MCF 10A (cell line): ENCODE measurements around the gene RTCB. TPM values are rescaled to one million over a fixed set of nuclear protein-coding genes. Genes with fewer than 3 reads are reported as not detected.
"Not testable (repeated sequence)": the region's sequence is repeated elsewhere in the genome, so short reads cannot be mapped to it uniquely, and the experiment has no call there.

Experiments
- BruUV-seq: library from RNA; stranded (reverse); fragments of 400-500 nt; replicated peaks from 2 replicates; lab custom pipeline; 2021; lab: Mats Ljungman, UMichigan
- CTCF ChIA-PET: fragments of 300-600 bp; sonication (Branson Sonifier 250); formaldehyde crosslinking; extraction: SDS; loops from one replicate; lab custom pipeline; 2021; ENCODE audit warnings: antibody characterized with exemption, inconsistent platforms; lab: Yijun Ruan, JAX
- POLR2A ChIA-PET: fragments of 300-600, 350-650 bp; sonication (Branson Sonifier 250); formaldehyde crosslinking; extraction: SDS; loops from one replicate; lab custom pipeline; 2020; ENCODE audit warnings: antibody characterized with exemption, inconsistent platforms; lab: Yijun Ruan, JAX
- DNase-seq: peaks from one replicate; pipeline ENCODE4 v3.0.0-alpha.2; 2018; ENCODE audit not compliant: unreplicated experiment
- H3K27ac Mint-ChIP-seq: one replicate; pipeline ENCODE4 v1.8.0; 2022; ENCODE audit warnings: mild to moderate bottlenecking, low read depth, mixed read lengths; ENCODE audit not compliant: unreplicated experiment
- H3K27me3 Mint-ChIP-seq: one replicate; pipeline ENCODE4 v1.8.0; 2022; ENCODE audit warnings: mixed read lengths; ENCODE audit not compliant: insufficient read depth, unreplicated experiment
- H3K36me3 Mint-ChIP-seq: one replicate; pipeline ENCODE4 v1.8.0; 2022; ENCODE audit warnings: mild to moderate bottlenecking, moderate library complexity, mixed read lengths; ENCODE audit not compliant: insufficient read depth, unreplicated experiment
- H3K4me1 Mint-ChIP-seq: one replicate; pipeline ENCODE4 v1.8.0; 2022; ENCODE audit warnings: mixed read lengths; ENCODE audit not compliant: insufficient read depth, unreplicated experiment
- H3K4me3 Mint-ChIP-seq: one replicate; pipeline ENCODE4 v1.8.0; 2022; ENCODE audit warnings: mild to moderate bottlenecking, moderate library complexity, mixed read lengths; ENCODE audit not compliant: unreplicated experiment
- H3K9me3 Mint-ChIP-seq: one replicate; pipeline ENCODE4 v1.8.0; 2022; ENCODE audit warnings: mixed read lengths; ENCODE audit not compliant: unreplicated experiment
- CTCF ChIP-seq: fragments of 200-600 bp; IDR thresholded peaks from one replicate; pipeline ENCODE4 v1.8.0; 2022; ENCODE audit warnings: antibody characterized with exemption, mild to moderate bottlenecking; ENCODE audit not compliant: unreplicated experiment
- intact Hi-C: fragments of 100-400 bp; cut with micrococcal nuclease; formaldehyde crosslinking; loops from 2 replicates; pipeline ENCODE4 v1.14.1; 2022
- total RNA-seq: library from RNA; stranded (reverse); gene quantifications from 2 replicates; pipeline ENCODE4 v1.2.3, GENCODE V29; 2022

Gene RTCB
- total RNA-seq, 1 experiment from 2014 or later, result 93.4 TPM

GRCh38 chr22:32352681-32353080, 59.4 kb downstream of the RTCB start:
- Mint-ChIP-seq H3K36me3 (no peaks in the 10 kb centered on the region), H3K27me3 (peaks cover 46% of the 10 kb centered on the region), H3K27ac (no peak overlapping the region), H3K4me1 (no peaks in the 10 kb centered on the region), H3K9me3 (peaks cover 8% of the 10 kb centered on the region), H3K4me3 (no peak overlapping the region)
- BruUV-seq, result no TSS peak
- no peak for TF ChIP-seq CTCF
- DNase-seq, result no peak
- POLR2A ChIA-PET, result no interaction called here
- CTCF ChIA-PET, result no interaction called here
- intact Hi-C loops, result no loop called here

- H3K4me1 Mint-ChIP-seq, H3K4me3 Mint-ChIP-seq, CTCF ChIA-PET, DNase-seq, H3K27ac Mint-ChIP-seq, intact Hi-C loops, POLR2A ChIA-PET, H3K36me3 Mint-ChIP-seq, H3K9me3 Mint-ChIP-seq, BruUV-seq: not testable (repeated sequence)
- peaks cover 38% of the 10 kb centered on the region for H3K27me3 Mint-ChIP-seq
These were observed 60.2 kb downstream of the RTCB start for GRCh38 chr22:32351875-32352274.

- Mint-ChIP-seq H3K36me3 (no peaks in the 10 kb centered on the region), H3K9me3 (no peaks in the 10 kb centered on the region), H3K27ac (no peak overlapping the region), H3K4me1 (no peaks in the 10 kb centered on the region), H3K27me3 (peaks cover 56% of the 10 kb centered on the region), H3K4me3 (no peak overlapping the region)
- no peak for TF ChIP-seq CTCF
- DNase-seq, result no peak
- ChIA-PET CTCF (interaction anchor here (1.0 kb wide), 1 partner anchor 82 kb away, joined by 3 read pairs; no protein-coding TSS in a partner anchor), POLR2A (no interaction called here)
- intact Hi-C loops, result no loop called here
- no TSS peak for BruUV-seq
These were observed 63.9 kb downstream of the RTCB start for GRCh38 chr22:32348031-32348611.

GRCh38 chr22:32343941-32344340, 68.1 kb downstream of the RTCB start:
- no TSS peak for BruUV-seq
- DNase-seq, result no peak
- no peak overlapping the region for H3K27ac Mint-ChIP-seq
- H3K4me1 Mint-ChIP-seq, result no peaks in the 10 kb centered on the region
- no peaks in the 10 kb centered on the region for H3K36me3 Mint-ChIP-seq
- peaks cover 69% of the 10 kb centered on the region for H3K27me3 Mint-ChIP-seq
- ChIA-PET CTCF (interaction anchor here (0.5 kb wide), 1 partner anchor 40 kb away, joined by 3 read pairs; no protein-coding TSS in a partner anchor), POLR2A (no interaction called here)
- no peaks in the 10 kb centered on the region for H3K9me3 Mint-ChIP-seq
- intact Hi-C loops, result no loop called here
- H3K4me3 Mint-ChIP-seq, result no peak overlapping the region
- no peak for TF ChIP-seq CTCF
